Rectal smooth muscle tissue (tissue), 1 donor: ENCODE measurements around the gene ITGA7.

ENCODE experiments used
- H3K27ac ChIP-seq: one replicate; pipeline ENCODE4 v1.7.0; 2013; ENCODE audit warnings: low read depth, low read length, inconsistent platforms
- H3K27me3 ChIP-seq: one replicate; pipeline ENCODE4 v1.7.0; 2013; ENCODE audit warnings: low read length; ENCODE audit not compliant: control insufficient read depth, insufficient read depth
- H3K36me3 ChIP-seq: one replicate; pipeline ENCODE4 v1.7.0; 2013; ENCODE audit warnings: low read length; ENCODE audit not compliant: control insufficient read depth, insufficient read depth
- H3K4me1 ChIP-seq: one replicate; pipeline ENCODE4 v1.7.0; 2013; ENCODE audit warnings: low read length; ENCODE audit not compliant: control insufficient read depth, insufficient read depth
- H3K4me3 ChIP-seq: one replicate; pipeline ENCODE4 v1.7.0; 2013; ENCODE audit warnings: low read length
- H3K9ac ChIP-seq: one replicate; pipeline ENCODE4 v1.7.0; 2013; ENCODE audit warnings: low read length

Gene ITGA7

DNA sequence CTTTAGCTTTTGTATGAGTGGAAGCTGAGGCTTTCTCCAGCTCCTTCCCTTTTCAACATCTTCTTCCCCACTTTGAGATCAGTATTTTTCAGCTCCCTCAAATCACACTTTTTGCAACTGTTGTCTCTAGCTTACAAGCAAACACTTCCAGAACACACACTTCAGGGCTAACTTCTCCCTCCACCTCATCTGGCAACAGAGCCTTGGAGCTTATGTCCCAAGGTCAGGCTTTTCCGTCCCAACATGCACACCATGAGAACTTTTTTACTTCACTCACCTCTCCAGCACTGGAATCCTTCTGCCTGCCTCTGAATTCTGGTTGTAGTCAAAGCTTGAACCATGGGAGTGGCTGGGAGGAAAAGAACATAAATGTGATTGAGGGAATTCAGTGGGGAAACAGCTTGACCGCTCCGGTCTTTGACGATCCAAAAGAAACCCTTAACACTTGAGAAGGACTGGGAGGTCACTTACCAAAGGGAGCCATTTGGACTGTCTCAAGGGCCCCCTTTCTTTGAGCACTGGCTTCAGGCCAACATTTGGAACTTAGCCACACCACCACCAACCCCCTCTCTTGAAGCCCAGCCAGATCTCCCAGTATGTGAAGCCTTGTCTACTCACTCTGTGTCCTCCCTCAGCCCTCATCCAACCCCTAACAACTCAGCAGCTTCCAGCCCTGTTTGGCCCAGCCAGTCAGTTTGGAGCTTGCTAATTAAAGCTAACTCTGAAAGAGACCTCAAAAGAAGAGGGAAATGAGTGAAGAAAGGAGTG lies 4.3 kb upstream of the ITGA7 start:
- Histone ChIP-seq H3K4me3 (no peak overlapping the region), H3K4me1 (peaks cover 36% of the 10 kb centered on the region), H3K36me3 (no peaks in the 10 kb centered on the region), H3K9ac (no peak overlapping the region), H3K27me3 (no peaks in the 10 kb centered on the region), H3K27ac (peak overlapping the region; percentile 76)

DNA sequence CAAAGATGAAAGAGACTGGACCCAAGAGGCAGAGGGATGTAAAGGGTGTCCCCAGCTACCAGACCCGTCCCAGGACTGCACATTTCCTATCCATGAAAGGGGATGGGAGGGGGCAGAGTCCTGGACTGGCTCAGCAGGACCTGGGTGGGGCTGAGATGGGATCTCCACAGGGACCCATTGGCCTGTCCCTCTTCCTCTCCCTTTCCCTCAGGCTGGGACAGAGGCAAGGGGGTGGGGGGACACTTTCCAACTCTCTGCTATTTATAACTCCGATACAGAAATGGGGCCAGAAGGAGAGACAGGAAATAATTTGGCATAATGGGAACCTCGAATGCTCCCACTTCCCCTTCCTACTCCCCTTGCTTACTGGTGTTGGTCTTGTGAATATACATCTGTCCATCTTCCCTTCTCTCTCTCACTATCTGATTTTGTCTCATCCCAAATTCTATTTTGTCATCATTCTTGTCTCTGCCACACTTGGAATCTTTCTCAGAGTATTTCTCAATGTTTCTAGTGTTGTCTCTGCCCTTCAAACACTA lies 1.1 kb upstream of the ITGA7 start:
- Histone ChIP-seq H3K27ac (peak overlapping the region; percentile 86), H3K4me3 (peak overlapping the region; percentile 59), H3K27me3 (no peaks in the 10 kb centered on the region), H3K36me3 (no peaks in the 10 kb centered on the region), H3K4me1 (peaks cover 32% of the 10 kb centered on the region), H3K9ac (no peak overlapping the region)

GRCh38 chr12:55707219-55707671 lies 459 bp downstream of the ITGA7 start:
- H3K4me3 ChIP-seq: peak overlapping the region; percentile 59
- peak overlapping the region; percentile 89 for H3K27ac ChIP-seq
- H3K4me1 ChIP-seq: peaks cover 31% of the 10 kb centered on the region
- no peaks in the 10 kb centered on the region for H3K27me3 ChIP-seq
- no peaks in the 10 kb centered on the region for H3K36me3 ChIP-seq
- peak overlapping the region; percentile 1 for H3K9ac ChIP-seq

DNA sequence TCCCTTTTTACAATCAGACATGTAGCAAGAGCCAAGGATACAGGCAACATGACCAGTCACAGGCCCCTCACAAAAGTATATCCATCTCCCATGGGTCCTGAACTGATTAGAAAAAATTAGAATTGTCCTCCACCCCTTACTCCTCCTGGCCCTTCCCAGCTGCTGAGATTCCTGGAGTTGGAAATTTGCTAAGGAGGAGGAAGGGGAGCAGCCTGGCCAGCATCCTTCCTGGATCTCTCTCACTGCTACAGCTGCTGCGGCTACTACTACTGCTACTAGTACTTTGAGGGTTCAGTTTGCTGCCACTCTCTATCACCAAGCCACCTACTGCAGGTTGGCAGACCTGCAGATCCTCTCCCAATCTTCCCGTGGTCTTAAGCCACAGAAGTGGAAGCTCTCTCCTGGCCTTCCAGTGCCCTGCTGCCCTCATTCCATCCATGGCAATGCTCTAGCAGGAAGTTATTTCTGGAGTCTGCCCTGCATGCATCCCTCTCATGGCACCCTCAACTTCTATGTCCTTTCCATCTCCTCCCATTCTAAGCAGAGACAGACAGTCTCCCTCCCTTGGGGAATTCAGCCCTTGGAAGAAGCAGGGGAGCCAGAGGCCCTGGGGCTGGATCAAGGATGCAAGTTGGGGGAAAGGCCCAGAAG lies 1.0 kb downstream of the ITGA7 start:
- Histone ChIP-seq H3K4me1 (peaks cover 26% of the 10 kb centered on the region), H3K27ac (peak overlapping the region; percentile 89)

GRCh38 chr12:55705782-55706402 lies 1.8 kb downstream of the ITGA7 start:
- no peaks in the 10 kb centered on the region for H3K27me3 ChIP-seq
- H3K27ac ChIP-seq: peak overlapping the region; percentile 89
- H3K4me1 ChIP-seq: peaks cover 29% of the 10 kb centered on the region
- H3K36me3 ChIP-seq: no peaks in the 10 kb centered on the region
- H3K9ac ChIP-seq: no peak overlapping the region
- peak overlapping the region; percentile 59 for H3K4me3 ChIP-seq

More for the DNA sequence above, 1.0 kb downstream of the ITGA7 start:
- H3K27me3 ChIP-seq: no peaks in the 10 kb centered on the region
- peak overlapping the region; percentile 59 for H3K4me3 ChIP-seq
- peak overlapping the region; percentile 1 for H3K9ac ChIP-seq
- no peaks in the 10 kb centered on the region for H3K36me3 ChIP-seq

GRCh38 chr12:55704824-55705718 lies 2.6 kb downstream of the ITGA7 start:
- Histone ChIP-seq H3K4me3 (peak overlapping the region; percentile 59), H3K4me1 (peaks cover 30% of the 10 kb centered on the region), H3K27me3 (no peaks in the 10 kb centered on the region), H3K36me3 (no peaks in the 10 kb centered on the region), H3K27ac (peak overlapping the region; percentile 89), H3K9ac (no peak overlapping the region)

DNA sequence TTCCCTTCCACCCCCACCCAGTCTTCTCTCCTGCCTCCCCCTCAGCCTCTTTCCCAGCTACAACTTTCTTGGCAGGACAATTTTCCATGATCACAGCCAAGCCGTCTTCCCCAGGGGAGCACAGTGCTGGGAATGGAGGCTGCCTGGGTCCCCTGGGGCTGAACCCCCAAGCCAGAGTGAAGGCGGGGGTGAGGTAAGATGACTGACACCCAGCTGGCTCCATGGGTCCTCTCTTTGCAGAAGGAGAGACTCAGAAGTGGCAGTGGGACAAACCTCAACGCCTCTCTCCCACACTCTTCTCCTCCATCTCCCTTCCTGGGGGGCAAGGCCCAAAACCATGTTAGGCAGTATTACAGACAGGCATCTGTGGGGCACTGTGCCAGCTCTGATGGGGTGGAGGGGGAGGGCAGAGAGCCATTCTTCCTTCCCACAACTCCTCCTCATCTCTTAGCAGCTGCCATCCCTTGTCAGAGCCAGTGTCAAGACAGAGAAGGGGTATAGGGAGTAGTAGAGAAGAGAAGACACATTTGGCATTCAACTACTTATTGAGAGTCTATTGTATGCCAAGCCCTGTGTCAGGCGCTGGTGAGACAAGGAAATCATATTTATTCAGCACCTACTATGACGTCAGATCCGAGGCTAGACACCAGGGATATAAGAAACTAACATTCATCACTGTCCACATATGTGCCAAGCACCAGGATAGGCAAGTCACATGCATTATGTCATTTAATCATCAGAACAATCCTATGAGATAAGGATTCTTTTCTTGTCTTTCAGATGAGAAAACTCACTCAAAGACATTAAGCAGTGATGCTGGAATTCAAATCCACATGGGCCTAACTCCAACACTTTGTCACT lies 3.6 kb downstream of the ITGA7 start:
- Histone ChIP-seq H3K9ac (no peak overlapping the region), H3K27me3 (no peaks in the 10 kb centered on the region), H3K36me3 (no peaks in the 10 kb centered on the region), H3K27ac (peak overlapping the region; percentile 89), H3K4me1 (peaks cover 30% of the 10 kb centered on the region), H3K4me3 (peak overlapping the region; percentile 59)

DNA sequence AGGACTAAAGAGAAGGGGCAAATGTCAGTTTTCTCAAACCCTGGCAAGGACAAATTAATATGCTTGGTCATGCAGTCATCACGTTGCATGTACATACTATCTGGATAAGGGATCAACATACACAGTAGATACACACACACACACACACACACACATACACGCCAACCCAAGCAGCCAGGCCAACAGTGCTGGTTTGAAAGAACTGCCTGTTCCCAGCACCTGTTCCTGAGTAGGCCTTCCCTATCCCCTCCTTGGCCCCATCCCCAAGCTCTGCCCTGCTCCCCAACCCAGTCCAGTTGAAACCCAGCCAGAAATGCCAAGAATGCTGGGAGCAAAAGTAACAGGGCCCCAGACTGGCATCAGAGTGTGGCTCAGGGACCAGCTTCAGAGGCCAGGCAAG lies 4.4 kb downstream of the ITGA7 start:
- no peak overlapping the region for H3K9ac ChIP-seq
- peaks cover 23% of the 10 kb centered on the region for H3K4me1 ChIP-seq
- peak overlapping the region; percentile 29 for H3K4me3 ChIP-seq
- no peaks in the 10 kb centered on the region for H3K36me3 ChIP-seq
- peak overlapping the region; percentile 89 for H3K27ac ChIP-seq
- H3K27me3 ChIP-seq: no peaks in the 10 kb centered on the region

- H3K4me3 ChIP-seq: no peak overlapping the region
- no peaks in the 10 kb centered on the region for H3K36me3 ChIP-seq
- H3K27me3 ChIP-seq: no peaks in the 10 kb centered on the region
- peak overlapping the region; percentile 89 for H3K27ac ChIP-seq
- H3K4me1 ChIP-seq: peaks cover 23% of the 10 kb centered on the region
- H3K9ac ChIP-seq: no peak overlapping the region
Observed at GRCh38 chr12:55702861-55703260, 4.8 kb downstream of the ITGA7 start.

GRCh38 chr12:55700255-55701018 lies 7.3 kb downstream of the ITGA7 start:
- H3K4me3 ChIP-seq: no peak overlapping the region
- H3K27me3 ChIP-seq: no peaks in the 10 kb centered on the region
- no peak overlapping the region for H3K27ac ChIP-seq
- H3K36me3 ChIP-seq: peaks cover 3% of the 10 kb centered on the region
- peaks cover 23% of the 10 kb centered on the region for H3K4me1 ChIP-seq
- no peak overlapping the region for H3K9ac ChIP-seq
